ENCODE results near the gene DISC1. TPM values are rescaled to one million over a fixed set of nuclear protein-coding genes. Genes with fewer than 3 reads are reported as not detected.
"Not testable (repeated sequence)": the region's sequence is repeated elsewhere in the genome, so short reads cannot be mapped to it uniquely, and the experiment has no call there.

Gene DISC1
- total RNA-seq, 1 experiment from 2014 or later, result 3.3 TPM

DNA sequence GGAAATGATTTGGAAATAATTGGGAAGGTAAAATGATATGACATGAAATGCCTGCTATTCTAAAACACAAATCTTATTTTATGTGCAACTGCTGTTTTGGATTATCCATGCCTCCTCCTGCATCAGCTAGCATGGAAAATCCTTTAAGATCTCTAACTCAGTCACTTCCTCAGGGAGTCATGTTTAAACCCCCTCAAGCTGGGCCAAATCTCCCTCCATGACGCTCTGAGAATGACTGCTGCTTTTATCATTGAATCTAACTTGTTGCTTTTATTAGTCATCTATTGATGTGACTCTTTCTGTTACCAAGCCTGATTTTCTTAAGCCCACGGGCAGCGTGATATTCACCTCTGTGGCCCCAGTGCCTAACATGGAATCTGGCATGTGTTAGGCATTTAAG lies 324.8 kb downstream of the DISC1 start:
- H3K27me3 ChIP-seq (replicated peaks), result no peaks in the 10 kb centered on the region
- no peak overlapping the region for H3K27ac ChIP-seq
- no peaks in the 10 kb centered on the region; the same call in 1 of the 2 replicates for H3K9me3 ChIP-seq (replicated peaks)
- DNase-seq (ENCODE audit: low read depth in 1 of 2, low spot score in 2 of 2), result peak in 1 of 2 experiments; percentile 19
- H3K4me1 ChIP-seq (replicated peaks), result 0 out of 2 replicates have a peak, but pooled peaks cover 6% of the 10 kb centered on the region
- H3K4me3 ChIP-seq, result no peak overlapping the region
- no peaks in the 10 kb centered on the region for H3K36me3 ChIP-seq

DNA sequence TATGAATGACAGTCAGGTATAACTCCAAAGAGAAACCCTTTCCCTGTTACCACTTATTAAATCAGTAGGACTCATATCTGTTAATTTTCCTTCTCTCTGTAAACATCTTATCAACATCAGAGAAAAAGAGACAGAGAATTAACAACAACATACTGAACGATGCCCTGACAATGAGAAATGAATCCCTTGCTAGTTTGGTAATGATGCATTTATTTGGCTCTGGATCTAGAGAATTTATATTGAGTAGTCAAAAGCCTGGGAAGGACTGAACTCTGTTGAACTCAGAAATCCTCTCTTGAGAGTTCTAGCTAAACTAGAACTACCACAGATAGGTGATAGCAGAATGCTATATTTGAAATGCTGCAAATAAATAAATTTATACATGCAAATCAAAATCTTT lies 325.6 kb downstream of the DISC1 start:
- H3K4me3 ChIP-seq, result no peak overlapping the region
- H3K27ac ChIP-seq, result no peak overlapping the region
- H3K4me1 ChIP-seq (replicated peaks), result 0 out of 2 replicates have a peak, but pooled peaks cover 6% of the 10 kb centered on the region
- no peaks in the 10 kb centered on the region for H3K27me3 ChIP-seq (replicated peaks)
- no peak for DNase-seq (ENCODE audit: low read depth in 1 of 2, low spot score in 2 of 2)
- no peaks in the 10 kb centered on the region for H3K36me3 ChIP-seq
- H3K9me3 ChIP-seq (replicated peaks), result no peaks in the 10 kb centered on the region; the same call in 1 of the 2 replicates

DNA sequence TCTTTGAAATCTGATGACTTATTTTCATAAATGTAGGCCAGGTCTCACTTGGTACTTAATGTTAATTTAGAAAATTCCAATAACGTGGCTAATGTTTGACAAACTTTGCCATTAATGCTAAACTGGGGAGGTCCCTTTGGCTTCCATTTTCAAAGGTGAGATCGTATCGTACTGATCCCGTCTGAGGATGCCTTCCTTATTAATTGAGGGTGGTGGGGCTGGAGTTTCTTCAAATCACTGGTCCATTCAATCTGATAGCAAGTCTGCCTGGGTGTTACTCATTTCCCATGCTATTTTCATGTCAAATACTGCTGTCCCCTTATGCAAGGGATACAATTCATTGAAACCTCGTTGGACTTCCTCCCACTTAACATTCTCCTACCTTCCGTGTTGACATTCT lies 327.1 kb downstream of the DISC1 start:
- DNase-seq (ENCODE audit: low read depth in 1 of 2, low spot score in 2 of 2), result no peak
- no peak overlapping the region for H3K27ac ChIP-seq
- H3K4me3 ChIP-seq, result no peak overlapping the region
- H3K27me3 ChIP-seq (replicated peaks), result no peaks in the 10 kb centered on the region
- 0 out of 2 replicates have a peak, but pooled peaks cover 6% of the 10 kb centered on the region for H3K4me1 ChIP-seq (replicated peaks)
- no peaks in the 10 kb centered on the region; the same call in 1 of the 2 replicates for H3K9me3 ChIP-seq (replicated peaks)
- H3K36me3 ChIP-seq, result no peaks in the 10 kb centered on the region

DNA sequence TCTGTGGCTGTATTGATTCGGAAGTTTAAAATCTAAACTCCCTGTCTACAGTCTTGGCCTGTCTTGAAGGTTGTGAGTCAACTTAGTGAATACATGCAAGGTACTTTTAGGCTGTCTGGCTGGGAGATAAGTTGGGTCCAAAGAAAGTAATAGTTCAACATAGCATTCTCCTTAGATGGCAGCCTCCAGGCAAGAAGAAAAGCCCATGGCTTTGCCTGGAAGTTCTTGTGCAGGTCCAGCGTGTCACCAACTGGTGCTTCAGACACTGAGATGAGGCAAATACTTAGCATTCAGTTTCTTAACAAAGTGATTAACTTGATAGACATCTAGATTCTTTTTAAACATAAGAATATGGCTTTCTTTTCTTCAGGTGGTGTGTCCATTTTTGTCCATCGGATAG lies 328.2 kb downstream of the DISC1 start:
- Histone ChIP-seq H3K4me1 (replicated peaks) (0 out of 2 replicates have a peak, but pooled peaks cover 6% of the 10 kb centered on the region), H3K27ac (no peak overlapping the region), H3K36me3 (no peaks in the 10 kb centered on the region), H3K4me3 (no peak overlapping the region), H3K9me3 (replicated peaks) (no peaks in the 10 kb centered on the region; the same call in 1 of the 2 replicates), H3K27me3 (replicated peaks) (no peaks in the 10 kb centered on the region)
- DNase-seq (ENCODE audit: low read depth in 1 of 2, low spot score in 2 of 2), result no peak

DNA sequence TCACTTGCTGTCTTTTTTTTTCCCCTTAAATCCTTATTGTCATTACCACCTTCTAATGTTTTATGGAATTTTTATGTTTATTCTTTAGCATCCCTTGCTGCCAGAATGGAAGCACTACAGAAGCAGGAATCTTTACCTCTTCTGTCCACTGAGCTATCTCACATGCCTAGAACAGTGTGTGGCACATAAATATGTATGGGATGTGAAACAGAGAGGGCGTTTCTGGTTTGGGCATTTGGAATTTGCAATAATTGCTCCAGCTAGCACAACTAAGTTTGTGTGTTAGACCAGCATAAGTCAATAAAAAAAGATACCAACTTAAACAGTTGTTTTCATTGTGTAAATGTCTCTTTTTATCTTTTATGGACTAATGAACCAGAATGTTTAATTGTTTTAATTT lies 330.8 kb downstream of the DISC1 start:
- no peak for DNase-seq (ENCODE audit: low read depth in 1 of 2, low spot score in 2 of 2)
- H3K27ac ChIP-seq, result no peak overlapping the region
- no peaks in the 10 kb centered on the region for H3K9me3 ChIP-seq (replicated peaks)

DNA sequence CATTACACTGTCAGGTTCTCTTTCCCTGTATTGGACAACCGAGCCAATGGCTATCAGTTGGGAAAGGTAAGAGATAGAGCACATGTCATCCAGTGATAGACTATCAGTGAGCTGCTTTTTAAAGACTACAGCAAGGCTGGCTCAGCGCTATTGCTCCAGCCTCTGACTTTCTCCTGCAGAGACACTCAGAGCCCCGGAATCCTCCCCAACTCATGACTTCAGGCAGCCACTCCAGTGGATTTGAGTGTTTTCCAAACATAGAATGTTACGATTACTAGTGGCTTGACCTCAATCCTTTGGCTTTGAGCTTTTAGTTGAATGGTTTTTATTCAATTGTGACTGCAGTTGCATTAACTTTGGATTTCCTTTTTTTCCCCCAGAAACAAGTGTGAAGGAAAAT lies 331.9 kb downstream of the DISC1 start:
- Histone ChIP-seq H3K4me3 (no peak overlapping the region), H3K27ac (no peak overlapping the region), H3K4me1 (replicated peaks) (no peaks in the 10 kb centered on the region), H3K9me3 (replicated peaks) (no peaks in the 10 kb centered on the region), H3K36me3 (no peaks in the 10 kb centered on the region), H3K27me3 (replicated peaks) (no peaks in the 10 kb centered on the region)
- no peak for DNase-seq (ENCODE audit: low read depth in 1 of 2, low spot score in 2 of 2)

More for the DNA sequence above, 330.8 kb downstream of the DISC1 start:
- H3K4me1 ChIP-seq (replicated peaks), result no peaks in the 10 kb centered on the region
- no peaks in the 10 kb centered on the region for H3K36me3 ChIP-seq
- H3K27me3 ChIP-seq (replicated peaks), result no peaks in the 10 kb centered on the region
- no peak overlapping the region for H3K4me3 ChIP-seq

DNA sequence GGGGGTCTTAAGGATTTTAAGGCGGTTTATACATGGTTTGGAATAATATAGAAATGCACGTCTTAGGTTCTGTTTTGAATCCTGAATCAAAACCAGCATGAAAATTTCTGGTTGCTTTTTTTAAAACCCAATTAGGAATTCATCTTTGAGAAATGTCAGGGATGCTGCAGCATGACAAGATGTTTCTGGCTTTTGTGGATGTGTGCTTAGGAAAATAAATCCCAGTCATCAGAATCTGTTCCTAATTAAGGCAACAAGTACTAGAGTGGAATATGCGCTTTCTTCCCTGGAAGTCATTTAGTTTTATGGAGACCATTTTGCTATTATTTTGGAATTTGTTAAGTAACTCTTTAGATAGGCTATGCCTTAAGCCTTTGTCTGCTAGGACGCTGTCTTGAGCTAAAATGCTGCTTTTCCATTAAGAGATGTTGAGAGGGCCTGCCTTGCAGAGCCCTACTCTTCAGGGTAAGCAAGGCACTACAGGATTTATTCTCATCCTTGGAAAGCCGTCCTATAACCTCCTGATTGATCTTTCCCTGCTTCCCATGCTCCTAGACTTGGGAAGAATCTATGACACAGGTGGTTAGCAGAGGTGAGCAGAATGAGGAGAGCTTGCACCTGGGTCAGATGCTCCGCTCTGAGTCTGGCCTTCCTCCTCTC lies 332.8 kb downstream of the DISC1 start:
- DNase-seq (ENCODE audit: low read depth in 1 of 2, low spot score in 2 of 2), result no peak
- H3K4me3 ChIP-seq, result no peak overlapping the region

DNA sequence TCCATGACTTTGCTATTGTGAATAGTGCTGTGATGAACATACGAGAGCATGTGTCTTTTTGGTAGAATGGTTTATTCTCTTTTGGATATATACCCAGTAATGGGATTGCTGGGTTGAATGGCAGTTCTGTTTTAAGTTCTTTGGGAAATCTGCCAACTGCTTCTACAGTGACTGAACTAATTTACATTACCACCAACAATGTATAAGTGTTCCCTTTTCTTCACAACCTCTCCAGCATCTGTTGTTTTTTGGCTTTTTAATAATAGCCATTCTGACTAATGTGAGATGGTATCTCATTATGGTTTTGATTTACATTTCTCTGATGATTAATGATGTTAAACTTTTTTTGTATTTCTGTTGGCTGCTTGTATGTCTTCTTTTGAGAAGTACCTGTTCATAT lies 335.2 kb downstream of the DISC1 start:
- DNase-seq (ENCODE audit: low read depth in 1 of 2, low spot score in 2 of 2); H3K27ac ChIP-seq; H3K9me3 ChIP-seq (replicated peaks); H3K36me3 ChIP-seq; H3K27me3 ChIP-seq (replicated peaks); H3K4me3 ChIP-seq; H3K4me1 ChIP-seq (replicated peaks): not testable (repeated sequence)

More for the DNA sequence above, 332.8 kb downstream of the DISC1 start:
- H3K9me3 ChIP-seq (replicated peaks), result no peaks in the 10 kb centered on the region
- H3K4me1 ChIP-seq (replicated peaks), result no peaks in the 10 kb centered on the region
- no peaks in the 10 kb centered on the region for H3K36me3 ChIP-seq
- H3K27ac ChIP-seq, result no peak overlapping the region
- no peaks in the 10 kb centered on the region for H3K27me3 ChIP-seq (replicated peaks)

DNA sequence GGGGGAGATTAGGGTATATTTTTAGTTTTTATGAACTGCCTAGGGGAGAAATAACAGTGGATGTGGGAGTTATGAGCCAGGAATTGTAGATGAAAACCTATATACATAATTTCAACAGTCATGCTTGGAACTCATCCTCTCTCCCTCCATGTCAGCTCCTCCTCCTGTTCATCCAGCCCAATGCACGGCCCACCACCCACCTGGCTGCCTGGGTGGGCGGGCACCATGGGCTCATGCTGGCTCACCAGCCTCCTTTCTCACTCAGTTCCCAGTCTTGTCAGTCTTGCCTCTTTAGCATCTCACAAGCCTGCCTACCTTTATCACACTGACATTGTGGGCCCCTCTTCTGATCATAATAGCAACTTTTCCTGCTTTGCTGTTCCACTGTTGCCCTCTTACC lies 336.0 kb downstream of the DISC1 start:
- DNase-seq (ENCODE audit: low read depth in 1 of 2, low spot score in 2 of 2), result no peak
- no peaks in the 10 kb centered on the region for H3K36me3 ChIP-seq
- no peaks in the 10 kb centered on the region for H3K4me1 ChIP-seq (replicated peaks)
- no peaks in the 10 kb centered on the region for H3K9me3 ChIP-seq (replicated peaks)
- H3K27me3 ChIP-seq (replicated peaks), result no peaks in the 10 kb centered on the region
- no peak overlapping the region for H3K4me3 ChIP-seq
- no peak overlapping the region for H3K27ac ChIP-seq

DNA sequence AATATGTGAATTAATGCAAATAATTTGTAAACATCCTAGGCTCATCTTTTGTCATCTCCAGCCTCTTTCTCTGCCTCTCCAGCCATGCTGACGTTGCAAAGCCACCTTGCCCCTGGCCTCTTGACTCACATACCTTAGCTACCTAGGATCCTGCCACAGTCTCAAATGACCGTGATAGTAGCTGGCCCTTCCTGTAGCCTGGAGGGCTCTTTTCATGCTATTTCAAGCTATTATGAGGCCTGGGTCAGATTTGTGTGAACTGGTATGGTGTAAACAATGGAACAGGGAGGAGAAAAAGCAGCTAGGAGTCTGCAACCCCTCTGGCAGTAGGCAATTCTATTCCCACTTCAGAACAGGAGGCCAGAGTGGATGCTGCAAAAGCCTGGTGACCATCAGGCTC lies 337.7 kb downstream of the DISC1 start:
- Histone ChIP-seq H3K9me3 (replicated peaks) (no peaks in the 10 kb centered on the region), H3K4me1 (replicated peaks) (no peaks in the 10 kb centered on the region), H3K36me3 (no peaks in the 10 kb centered on the region), H3K27me3 (replicated peaks) (no peaks in the 10 kb centered on the region), H3K27ac (no peak overlapping the region), H3K4me3 (no peak overlapping the region)
- DNase-seq (ENCODE audit: low read depth in 1 of 2, low spot score in 2 of 2), result no peak

DNA sequence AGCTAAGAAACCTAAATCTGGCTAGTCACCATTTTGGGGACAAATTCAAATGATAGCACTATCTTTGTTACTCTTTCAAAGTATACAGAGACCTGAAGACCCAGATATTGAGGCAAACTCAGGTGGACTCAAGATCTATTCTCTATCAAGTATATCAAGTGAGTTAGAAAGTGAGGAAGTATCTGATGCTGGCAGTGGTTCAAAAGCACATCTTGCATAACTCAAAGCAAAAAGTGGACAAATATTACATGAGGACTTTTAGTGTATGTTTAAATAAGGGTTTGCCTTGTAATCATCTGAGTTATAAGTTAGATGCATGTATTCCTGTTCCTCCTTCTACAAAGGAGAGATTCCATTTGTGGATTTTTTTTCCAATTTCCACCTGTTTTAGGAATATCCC lies 338.4 kb downstream of the DISC1 start:
- H3K9me3 ChIP-seq (replicated peaks), result no peaks in the 10 kb centered on the region
- DNase-seq (ENCODE audit: low read depth in 1 of 2, low spot score in 2 of 2), result no peak
- no peaks in the 10 kb centered on the region for H3K27me3 ChIP-seq (replicated peaks)
- H3K27ac ChIP-seq, result no peak overlapping the region
- H3K36me3 ChIP-seq, result no peaks in the 10 kb centered on the region
- H3K4me3 ChIP-seq, result no peak overlapping the region
- no peaks in the 10 kb centered on the region for H3K4me1 ChIP-seq (replicated peaks)

DNA sequence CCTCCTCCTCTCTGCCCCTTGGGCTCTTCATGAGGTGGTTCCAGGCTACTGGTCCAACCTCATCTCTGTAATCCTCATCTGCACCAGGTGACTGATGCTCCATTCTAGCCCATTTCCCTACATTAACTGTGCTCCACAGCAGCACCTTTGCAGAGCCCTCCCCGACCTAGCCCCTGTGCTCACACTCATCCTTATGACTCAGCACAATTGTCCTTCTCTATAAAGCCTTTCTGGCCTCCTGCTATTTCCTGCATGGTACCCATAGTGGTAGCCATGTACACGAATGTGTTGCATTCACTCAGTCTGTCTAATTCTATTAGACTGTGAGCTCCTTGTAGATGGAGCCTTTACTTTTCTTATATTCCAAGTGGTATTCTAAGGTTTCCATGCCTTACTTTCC lies 339.0 kb downstream of the DISC1 start:
- Histone ChIP-seq H3K4me3 (no peak overlapping the region), H3K36me3 (no peaks in the 10 kb centered on the region), H3K27me3 (replicated peaks) (no peaks in the 10 kb centered on the region), H3K27ac (no peak overlapping the region), H3K4me1 (replicated peaks) (no peaks in the 10 kb centered on the region), H3K9me3 (replicated peaks) (no peaks in the 10 kb centered on the region; the same call in 1 of the 2 replicates)
- DNase-seq (ENCODE audit: low read depth in 1 of 2, low spot score in 2 of 2), result no peak

DNA sequence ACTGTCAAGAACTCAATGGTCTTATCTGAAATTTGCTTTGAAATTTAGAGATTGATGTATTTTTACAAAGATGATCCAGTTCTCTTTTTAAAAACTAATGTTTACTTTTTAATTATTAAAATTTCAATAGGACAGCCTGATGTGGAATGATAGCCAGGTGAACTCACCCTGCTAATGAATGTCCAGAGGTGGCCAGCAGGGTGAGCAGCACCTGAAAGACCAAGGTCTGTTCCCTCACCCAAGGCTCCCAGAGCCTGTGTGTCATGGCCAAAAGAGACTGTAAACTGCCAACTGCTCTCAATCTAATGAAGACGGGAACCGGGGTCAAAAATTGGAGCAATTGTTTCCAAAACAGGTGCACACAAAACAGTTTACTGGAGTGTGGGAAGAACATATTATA lies 340.4 kb downstream of the DISC1 start:
- Histone ChIP-seq H3K4me1 (replicated peaks) (no peaks in the 10 kb centered on the region), H3K9me3 (replicated peaks) (no peaks in the 10 kb centered on the region; the same call in 1 of the 2 replicates)

DNA sequence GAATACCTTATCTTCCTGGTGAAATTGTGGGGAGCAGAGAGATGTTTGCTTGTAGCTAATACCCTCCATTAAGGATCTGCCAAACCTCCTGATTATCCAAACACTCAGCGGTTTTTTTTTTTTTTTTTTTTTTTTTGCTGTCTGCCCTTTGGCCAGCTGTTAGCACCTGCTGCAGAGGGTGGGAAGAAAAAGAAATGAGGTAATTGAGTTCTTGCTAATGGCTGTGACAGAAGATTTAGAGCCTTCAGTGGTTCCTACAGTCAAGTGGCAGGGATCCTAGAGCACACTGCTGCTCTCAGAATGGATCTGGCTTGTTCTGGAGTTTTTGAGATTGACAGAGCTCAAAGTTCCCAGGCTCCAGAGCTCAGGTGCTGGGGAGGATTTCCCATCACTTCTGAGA lies 342.5 kb downstream of the DISC1 start:
- Histone ChIP-seq H3K27ac (no peak overlapping the region), H3K4me3 (no peak overlapping the region), H3K4me1 (replicated peaks) (no peaks in the 10 kb centered on the region), H3K36me3 (no peaks in the 10 kb centered on the region), H3K27me3 (replicated peaks) (no peaks in the 10 kb centered on the region), H3K9me3 (replicated peaks) (no peaks in the 10 kb centered on the region; the same call in 1 of the 2 replicates)
- DNase-seq (ENCODE audit: low read depth in 1 of 2, low spot score in 2 of 2), result no peak

More for the DNA sequence above, 340.4 kb downstream of the DISC1 start:
- no peak overlapping the region for H3K4me3 ChIP-seq
- no peak for DNase-seq (ENCODE audit: low read depth in 1 of 2, low spot score in 2 of 2)
- no peaks in the 10 kb centered on the region for H3K36me3 ChIP-seq
- no peaks in the 10 kb centered on the region for H3K27me3 ChIP-seq (replicated peaks)
- H3K27ac ChIP-seq, result no peak overlapping the region

DNA sequence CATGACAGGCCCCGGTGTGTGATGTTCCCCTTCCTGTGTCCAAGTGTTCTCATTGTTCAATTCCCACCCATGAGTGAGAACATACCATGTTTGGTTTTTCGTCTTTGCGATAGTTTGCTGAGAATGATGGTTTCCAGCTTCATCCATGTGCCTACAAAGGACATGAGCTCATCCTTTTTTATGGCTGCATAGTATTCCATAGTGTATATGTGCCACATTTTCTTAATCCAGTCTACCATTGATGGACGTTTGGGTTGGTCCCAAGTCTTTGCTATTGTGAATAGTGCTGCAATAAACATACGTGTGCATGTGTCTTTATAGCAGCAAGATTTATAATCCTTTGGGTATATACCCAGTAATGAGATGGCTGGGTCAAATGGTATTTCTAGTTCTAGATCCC lies 343.2 kb downstream of the DISC1 start:
- H3K27me3 ChIP-seq (replicated peaks); H3K4me1 ChIP-seq (replicated peaks); H3K27ac ChIP-seq; H3K9me3 ChIP-seq (replicated peaks); H3K4me3 ChIP-seq; H3K36me3 ChIP-seq; DNase-seq (ENCODE audit: low read depth in 1 of 2, low spot score in 2 of 2): not testable (repeated sequence)
